ENCODE results near the gene UBXN6. TPM values are rescaled to one million over a fixed set of nuclear protein-coding genes. Genes with fewer than 3 reads are reported as not detected.

UBXN6 gene
- total and polyA plus RNA-seq, 2 of the 8 experiments (the other 6 are each of a cell fraction or from before 2014, with no cell fraction given): 28.0 to 43.8 TPM

GRCh38 chr19:4474514-4475022 is 17.0 kb upstream of the UBXN6 start (continued):
- no peak for TF ChIP-seq EZH2 (IDR thresholded peaks at IDR 0.05; ENCODE audit: low read depth, low read length, severe bottlenecking)
- TF ChIP-seq KDM4A (IDR thresholded peaks at IDR 0.05; ENCODE audit: low read depth, low read length, severe bottlenecking): peak; percentile 38
- no peak for TF ChIP-seq POLR2A (IDR thresholded peaks at IDR 0.05; ENCODE audit: control extremely low read depth in 1 of 2, low read depth in 2 of 2, low read length in 2 of 2)
- TF ChIP-seq EP300 (IDR thresholded peaks at IDR 0.05; ENCODE audit: borderline replicate concordance in 1 of 2, low read depth in 2 of 2, low read length in 2 of 2): no peak
- TF ChIP-seq YY1 (IDR thresholded peaks at IDR 0.05; ENCODE audit: low read depth, low read length): no peak
- no peak for TF ChIP-seq RBBP5 (IDR thresholded peaks at IDR 0.05; ENCODE audit: borderline replicate concordance, low read depth, low read length)
- TF ChIP-seq CTCF (IDR thresholded peaks at IDR 0.05; ENCODE audit: control extremely low read depth in 1 of 3, insufficient read depth in 1 of 3, low read depth in 1 of 3, low read length in 3 of 3): no peak
- TF ChIP-seq CREB1 (IDR thresholded peaks at IDR 0.05): 0 out of 2 replicates have a peak, but pooled peaks have one; percentile 12
- TF ChIP-seq POLR2AphosphoS5 (IDR thresholded peaks at IDR 0.05; ENCODE audit: low read depth, low read length): no peak
- peak; percentile 86 for TF ChIP-seq CHD2 (IDR thresholded peaks at IDR 0.05; ENCODE audit: low read length)
- no peak for TF ChIP-seq POU5F1 (IDR thresholded peaks at IDR 0.05; ENCODE audit: low read depth, low read length)
- TF ChIP-seq RFX5 (IDR thresholded peaks at IDR 0.05; ENCODE audit: borderline replicate concordance, low read depth, low read length): no peak
- no peak for TF ChIP-seq SIRT6 (IDR thresholded peaks at IDR 0.05; ENCODE audit: low read length)
- no peak for TF ChIP-seq GTF2F1 (IDR thresholded peaks at IDR 0.05; ENCODE audit: borderline replicate concordance, low read depth, low read length)
- no peak for TF ChIP-seq ATF2 (IDR thresholded peaks at IDR 0.05; ENCODE audit: low read length)
- no peak for TF ChIP-seq NANOG (IDR thresholded peaks at IDR 0.05; ENCODE audit: insufficient read depth, low read depth, low read length, poor library complexity, severe bottlenecking)
- TF ChIP-seq BACH1 (IDR thresholded peaks at IDR 0.05; ENCODE audit: low read length): no peak
- TF ChIP-seq E2F6 (IDR thresholded peaks at IDR 0.05): no peak
- no peak for TF ChIP-seq PHF8 (conservative IDR thresholded peaks at IDR 0.05; ENCODE audit: low read depth, low read length)
- TF ChIP-seq RXRA (IDR thresholded peaks at IDR 0.05; ENCODE audit: insufficient read depth, low read depth, low read length): no peak
- no peak for TF ChIP-seq HDAC6 (IDR thresholded peaks at IDR 0.05; ENCODE audit: low read depth, low read length)
